Tibial nerve (tissue), 4 donors: ENCODE measurements around the gene NQO2.

Source experiments
- EP300 ChIP-seq, 2 donors: sonication (generic); formaldehyde crosslinking; IDR thresholded peaks; one replicate each; pipeline ENCODE4 v1.6.1; 2017; ENCODE audit warnings: antibody characterized with exemption in 2 of 2, mild to moderate bottlenecking in 1 of 2
- POLR2A ChIP-seq, 2 donors: fragments of 450-650 bp; IDR thresholded peaks; one replicate each; pipeline ENCODE4 v1.6.1; 2017; ENCODE audit warnings: antibody characterized with exemption in 2 of 2, mild to moderate bottlenecking in 2 of 2, moderate library complexity in 2 of 2
- TF ChIP-seq, protein P1 (sequence below), 5 experiments: fragments of 200-600 bp in 3 of 5; fragments of 450-650 bp in 2 of 5; sonication (generic) in 3 of 5; IDR thresholded peaks; one replicate each; pipeline ENCODE4 v1.5.1; 2016 to 2019; ENCODE audit warnings: antibody characterized with exemption in 5 of 5, mild to moderate bottlenecking in 3 of 5, moderate library complexity in 2 of 5

DNA sequence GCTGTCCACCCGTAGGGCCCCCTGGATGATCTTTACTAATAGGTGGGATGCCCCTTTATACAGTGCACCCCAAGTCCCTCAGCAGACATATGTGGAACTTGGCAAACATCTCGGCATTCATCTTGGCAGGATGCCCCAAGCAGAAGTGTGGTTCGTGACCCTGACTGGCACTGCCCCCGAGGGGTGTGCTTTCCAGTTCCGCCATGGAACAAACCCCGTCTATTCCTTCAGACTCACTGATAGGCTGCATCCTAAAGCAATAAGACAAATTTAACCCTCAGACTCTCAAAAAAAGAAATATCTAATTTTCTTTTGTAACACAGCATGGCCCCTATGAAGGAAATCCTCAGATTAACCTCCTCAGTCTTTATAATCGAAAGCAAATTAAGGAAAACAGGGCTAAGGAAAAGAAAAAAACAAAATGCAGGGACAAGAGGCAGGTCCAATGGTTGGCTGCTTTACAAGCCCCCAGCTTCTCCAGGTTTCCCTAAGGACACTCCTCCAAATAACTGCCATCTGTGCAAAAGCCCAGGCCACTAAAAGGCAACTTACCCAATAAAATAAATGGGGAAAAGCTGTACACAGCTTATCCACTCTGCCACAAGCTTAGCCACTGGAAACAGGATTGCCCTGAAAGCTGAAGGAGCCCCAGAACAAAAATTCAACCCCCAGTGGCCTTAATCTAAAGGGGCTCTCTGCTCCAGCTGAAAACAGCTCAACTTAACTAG is 38.1 kb downstream of the NQO2 start:
- TF ChIP-seq, protein P1, sequence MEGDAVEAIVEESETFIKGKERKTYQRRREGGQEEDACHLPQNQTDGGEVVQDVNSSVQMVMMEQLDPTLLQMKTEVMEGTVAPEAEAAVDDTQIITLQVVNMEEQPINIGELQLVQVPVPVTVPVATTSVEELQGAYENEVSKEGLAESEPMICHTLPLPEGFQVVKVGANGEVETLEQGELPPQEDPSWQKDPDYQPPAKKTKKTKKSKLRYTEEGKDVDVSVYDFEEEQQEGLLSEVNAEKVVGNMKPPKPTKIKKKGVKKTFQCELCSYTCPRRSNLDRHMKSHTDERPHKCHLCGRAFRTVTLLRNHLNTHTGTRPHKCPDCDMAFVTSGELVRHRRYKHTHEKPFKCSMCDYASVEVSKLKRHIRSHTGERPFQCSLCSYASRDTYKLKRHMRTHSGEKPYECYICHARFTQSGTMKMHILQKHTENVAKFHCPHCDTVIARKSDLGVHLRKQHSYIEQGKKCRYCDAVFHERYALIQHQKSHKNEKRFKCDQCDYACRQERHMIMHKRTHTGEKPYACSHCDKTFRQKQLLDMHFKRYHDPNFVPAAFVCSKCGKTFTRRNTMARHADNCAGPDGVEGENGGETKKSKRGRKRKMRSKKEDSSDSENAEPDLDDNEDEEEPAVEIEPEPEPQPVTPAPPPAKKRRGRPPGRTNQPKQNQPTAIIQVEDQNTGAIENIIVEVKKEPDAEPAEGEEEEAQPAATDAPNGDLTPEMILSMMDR (IDR thresholded peaks at IDR 0.05), result no peak
- TF ChIP-seq POLR2A (IDR thresholded peaks at IDR 0.05) (no peak), EP300 (IDR thresholded peaks at IDR 0.05) (no peak)
